ENCODE data around the gene SEC16A. TPM values are rescaled to one million over a fixed set of nuclear protein-coding genes. Genes with fewer than 3 reads are reported as not detected.

The SEC16A gene
- total RNA-seq, 6 experiments from 2014 or later, result 63.2 to 98.6 (median 75.5) TPM

DNA sequence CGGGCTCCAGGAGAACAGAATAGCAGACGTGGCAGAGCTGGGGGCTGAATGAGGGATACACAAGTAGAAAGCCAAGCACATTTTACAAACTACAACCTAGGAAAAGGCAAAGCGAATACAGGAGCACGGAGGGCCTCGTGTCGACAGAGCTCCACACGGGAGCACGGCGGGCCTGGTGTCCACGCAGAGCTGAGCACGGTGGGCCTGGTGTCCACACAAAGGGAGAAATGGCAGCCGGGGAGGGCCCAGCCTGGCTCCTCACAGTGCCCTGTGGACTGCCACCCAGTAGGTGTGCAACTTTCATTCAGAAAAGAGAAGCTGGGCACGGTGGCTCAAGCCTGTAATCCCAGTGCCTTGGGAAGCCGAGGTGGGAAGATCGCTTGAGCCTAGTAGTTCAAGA is 39.8 kb downstream of the SEC16A start:
- no peak overlapping the region for H3K27ac Mint-ChIP-seq
- TF ChIP-seq CTCF (IDR thresholded peaks at IDR 0.05), result no peak
- H3K36me3 Mint-ChIP-seq (ENCODE audit: low read depth), result peaks cover 17% of the 10 kb centered on the region
- H3K27me3 Mint-ChIP-seq (ENCODE audit: insufficient read depth), result peaks cover 4% of the 10 kb centered on the region; the same call in 1 of the 2 replicates
- H3K9me3 Mint-ChIP-seq, result no peaks in the 10 kb centered on the region
- H3K4me3 Mint-ChIP-seq, result no peak overlapping the region
- DNase-seq, result no peak
- peaks cover 7% of the 10 kb centered on the region for H3K4me1 Mint-ChIP-seq (ENCODE audit: low read depth)

GRCh38 chr9:136442265-136442664 is 40.6 kb downstream of the SEC16A start:
- Mint-ChIP-seq H3K9me3 (no peaks in the 10 kb centered on the region), H3K4me1 (ENCODE audit: low read depth) (peaks cover 15% of the 10 kb centered on the region), H3K4me3 (no peak overlapping the region), H3K27me3 (ENCODE audit: insufficient read depth) (peaks cover 4% of the 10 kb centered on the region; the same call in 1 of the 2 replicates), H3K27ac (no peak overlapping the region), H3K36me3 (ENCODE audit: low read depth) (peaks cover 11% of the 10 kb centered on the region)
- TF ChIP-seq CTCF (IDR thresholded peaks at IDR 0.05), result no peak
- DNase-seq, result no peak

- Mint-ChIP-seq H3K9me3 (no peaks in the 10 kb centered on the region), H3K4me1 (ENCODE audit: low read depth) (peaks cover 20% of the 10 kb centered on the region), H3K27me3 (ENCODE audit: insufficient read depth) (peaks cover 4% of the 10 kb centered on the region; the same call in 1 of the 2 replicates), H3K36me3 (ENCODE audit: low read depth) (peaks cover 13% of the 10 kb centered on the region), H3K27ac (0 out of 2 replicates have a peak overlapping the region, but pooled peaks have one; percentile 60), H3K4me3 (no peak overlapping the region)
- no peak for TF ChIP-seq CTCF (IDR thresholded peaks at IDR 0.05)
- DNase-seq, result no peak
Observed at GRCh38 chr9:136441681-136442245, 41.1 kb downstream of the SEC16A start.

DNA sequence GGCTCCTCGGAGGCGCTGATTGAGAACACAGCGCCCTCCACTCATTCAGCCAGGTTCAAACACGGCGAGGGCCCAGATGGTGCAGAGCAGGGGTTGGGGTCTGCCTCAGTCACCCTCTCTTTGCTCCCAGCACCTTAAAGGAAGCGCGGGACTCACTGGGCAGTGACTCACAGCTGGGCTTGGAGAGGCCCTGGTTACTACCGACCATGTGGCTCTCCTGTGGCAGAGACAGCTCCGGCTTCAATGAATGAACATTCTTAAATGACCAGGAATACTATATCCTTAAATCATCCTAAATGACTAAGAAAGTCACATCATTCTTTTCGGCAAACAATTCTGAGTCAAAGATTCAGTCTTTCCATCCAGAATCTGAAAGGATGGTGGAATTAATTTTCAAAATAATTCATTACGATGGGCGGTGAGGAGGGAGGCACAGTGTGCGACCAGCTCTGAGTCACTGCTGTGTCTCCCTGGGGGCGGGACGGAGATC is 41.6 kb downstream of the SEC16A start:
- Mint-ChIP-seq H3K27ac (0 out of 2 replicates have a peak overlapping the region, but pooled peaks have one; percentile 60), H3K9me3 (no peaks in the 10 kb centered on the region), H3K27me3 (ENCODE audit: insufficient read depth) (peaks cover 4% of the 10 kb centered on the region; the same call in 1 of the 2 replicates), H3K4me3 (no peak overlapping the region), H3K4me1 (ENCODE audit: low read depth) (peaks cover 25% of the 10 kb centered on the region), H3K36me3 (ENCODE audit: low read depth) (peaks cover 12% of the 10 kb centered on the region)
- no peak for TF ChIP-seq CTCF (IDR thresholded peaks at IDR 0.05)
- peak; percentile 11 for DNase-seq

- peaks cover 26% of the 10 kb centered on the region for H3K4me1 Mint-ChIP-seq (ENCODE audit: low read depth)
- peaks cover 17% of the 10 kb centered on the region for H3K36me3 Mint-ChIP-seq (ENCODE audit: low read depth)
- peak; percentile 36 for DNase-seq
- H3K4me3 Mint-ChIP-seq, result peak within 1 kb of the TSS; percentile 93
- H3K27ac Mint-ChIP-seq, result peak within 1 kb of the TSS; percentile 29
- peak; percentile 76 for TF ChIP-seq CTCF (IDR thresholded peaks at IDR 0.05)
- H3K27me3 Mint-ChIP-seq (ENCODE audit: insufficient read depth), result peaks cover 7% of the 10 kb centered on the region; the same call in 1 of the 2 replicates
- no peaks in the 10 kb centered on the region for H3K9me3 Mint-ChIP-seq
Observed at GRCh38 chr9:136439481-136440408, 43.1 kb downstream of the SEC16A start, which contains the start of gene INPP5E. Gene INPP5E, minus strand, starts transcription at chr9:136439845. Its CDS starts 426 bp downstream, at chr9:136439419.

Data from HFFc6 (cell line).